HepG2 (cell line): ENCODE measurements around the gene FETUB. TPM values are rescaled to one million over a fixed set of nuclear protein-coding genes. Genes with fewer than 3 reads are reported as not detected.

Source experiments
- ATAC-seq: fragments of 200-7000 bp; cut with Tn5 transposase; 3 replicates; pipeline ENCODE4 v1.9.1; 2020; ENCODE audit warnings: mild to moderate bottlenecking, moderate library complexity
- BruUV-seq: library from RNA; stranded (reverse); fragments of 400-500 nt; replicated peaks from 2 replicates; lab custom pipeline; 2021; lab: Mats Ljungman, UMichigan
- CTCF ChIA-PET: fragments of 300-600 bp; formaldehyde crosslinking; extraction: SDS; loops from one replicate; lab custom pipeline; 2021; ENCODE audit warnings: low total read pairs, inconsistent platforms, low intra/inter-chr PET ratio; lab: Yijun Ruan, JAX
- POLR2A ChIA-PET: fragments of 350-600 bp; sonication (Branson Sonifier 250); formaldehyde crosslinking; loops from one replicate; lab custom pipeline; 2020; ENCODE audit warnings: antibody characterized with exemption, inconsistent platforms; lab: Yijun Ruan, JAX
- DNase-seq: peaks from one replicate; pipeline ENCODE4 v3.0.0-alpha.2; 2015; ENCODE audit warnings: low spot score
- FAIRE-seq: peaks from 3 replicates; lab custom pipeline; 2011; peaks lifted over from hg19 to GRCh38; lab: Jason Lieb, UNC
- H2AFZ ChIP-seq: one replicate; pipeline ENCODE4 v1.6.1; 2011; ENCODE audit warnings: low read length, inconsistent platforms
- H3K27ac ChIP-seq: fragments of 300-600 bp; 3 replicates; pipeline ENCODE4 v1.8.0; 2011; ENCODE audit warnings: mixed run types, mild to moderate bottlenecking, mixed read lengths, low read length, inconsistent platforms; ENCODE audit not compliant: insufficient read depth; ENCODE audit errors: extremely low read length
- H3K27me3 ChIP-seq, 2 experiments: fragments of 200-600 bp in 1 of 2; 2 replicates in 1 of 2; 3 replicates in 1 of 2; pipeline versions ENCODE4 v1.6.0 to v1.8.0; 2011; ENCODE audit warnings: low read length in 2 of 2, mild to moderate bottlenecking in 2 of 2, moderate library complexity in 2 of 2, inconsistent platforms in 1 of 2; ENCODE audit not compliant: insufficient read depth in 2 of 2, control insufficient read depth in 1 of 2
- H3K36me3 ChIP-seq, 2 experiments: fragments of 200-600 bp in 1 of 2; replicated peaks in 1 of 2; 2 replicates in 1 of 2; 3 replicates in 1 of 2; pipeline versions ENCODE4 v1.5.1 to v1.8.0; 2011; ENCODE audit warnings: low read length in 2 of 2, inconsistent platforms in 1 of 2; ENCODE audit not compliant: insufficient read depth in 2 of 2, control insufficient read depth in 1 of 2
- H3K4me1 ChIP-seq: 2 replicates; pipeline ENCODE4 v1.5.1; 2012; ENCODE audit warnings: low read length, inconsistent platforms; ENCODE audit not compliant: insufficient read depth
- H3K4me2 ChIP-seq: 2 replicates; pipeline ENCODE4 v1.6.0; 2011; ENCODE audit warnings: low read depth, low read length, inconsistent platforms
- H3K4me3 ChIP-seq, 3 experiments: fragments of 200-600 bp in 1 of 3; sonication (generic), shearing (Covaris generic) in 1 of 3; replicated peaks in 1 of 3; 2 replicates each; pipeline ENCODE4 v1.5.1; 2011 to 2016; ENCODE audit warnings: low read length in 3 of 3, inconsistent platforms in 2 of 3, low read depth in 2 of 3, mild to moderate bottlenecking in 2 of 3, control low read depth in 1 of 3, mixed read lengths in 1 of 3; ENCODE audit not compliant: insufficient read depth in 1 of 3
- H3K79me2 ChIP-seq: one replicate; pipeline ENCODE4 v1.6.1; 2011; ENCODE audit warnings: low read length, inconsistent platforms; ENCODE audit not compliant: insufficient read depth
- H3K9ac ChIP-seq: 2 replicates; pipeline ENCODE4 v1.6.0; 2011; ENCODE audit warnings: mild to moderate bottlenecking, low read depth, low read length, inconsistent platforms; ENCODE audit not compliant: insufficient read depth
- H3K9me3 ChIP-seq: 2 replicates; pipeline ENCODE4 v1.5.1; 2012; ENCODE audit warnings: mild to moderate bottlenecking, low read length
- H4K20me1 ChIP-seq: 2 replicates; pipeline ENCODE4 v1.6.0; 2011; ENCODE audit warnings: inconsistent platforms, mild to moderate bottlenecking, low read length, moderate library complexity; ENCODE audit not compliant: insufficient read depth
- ELF1 ChIP-seq: sonication (generic); formaldehyde crosslinking; IDR thresholded peaks from 2 replicates; pipeline ENCODE4 v1.4.0; 2020; ENCODE audit warnings: missing genetic modification reagents
- FLYWCH1 ChIP-seq: sonication (generic); formaldehyde crosslinking; IDR thresholded peaks from 2 replicates; pipeline ENCODE4 v1.8.1; 2023; ENCODE audit warnings: mild to moderate bottlenecking, missing genetic modification reagents
- HOMEZ ChIP-seq: IDR thresholded peaks from 2 replicates; pipeline ENCODE4 v1.6.1; 2016; ENCODE audit warnings: low read depth
- HOXA7 ChIP-seq: sonication (generic); formaldehyde crosslinking; IDR thresholded peaks from 2 replicates; pipeline ENCODE4 v1.8.1; 2022; ENCODE audit warnings: mild to moderate bottlenecking, missing genetic modification reagents, moderate library complexity
- KAT7 ChIP-seq: IDR thresholded peaks from 2 replicates; pipeline ENCODE4 v1.6.1; 2018; ENCODE audit warnings: borderline replicate concordance, missing compliant biosample characterization
- KDM2A ChIP-seq: sonication (generic); formaldehyde crosslinking; IDR thresholded peaks from 2 replicates; pipeline ENCODE4 v1.4.0; 2020; ENCODE audit warnings: low read depth, missing genetic modification reagents, borderline replicate concordance
- MED8 ChIP-seq: sonication (generic); formaldehyde crosslinking; IDR thresholded peaks from 2 replicates; pipeline ENCODE4 v1.8.1; 2023; ENCODE audit warnings: mild to moderate bottlenecking, missing genetic modification reagents; ENCODE audit not compliant: insufficient replicate concordance
- MEIS1 ChIP-seq: sonication (generic); formaldehyde crosslinking; IDR thresholded peaks from 2 replicates; pipeline ENCODE4 v1.9.0; 2021; ENCODE audit warnings: mild to moderate bottlenecking, missing genetic modification reagents, moderate library complexity, borderline replicate concordance
- MIER2 ChIP-seq: IDR thresholded peaks from 2 replicates; pipeline ENCODE4 v1.6.1; 2016; ENCODE audit warnings: missing biosample characterization, missing genetic modification reagents
- MZF1 ChIP-seq: sonication (generic); formaldehyde crosslinking; IDR thresholded peaks from 2 replicates; pipeline ENCODE4 v1.8.1; 2023; ENCODE audit warnings: mild to moderate bottlenecking, missing genetic modification reagents, borderline replicate concordance
- NR2F1 ChIP-seq, 2 experiments: fragments of 450-650 bp in 1 of 2; formaldehyde crosslinking in 1 of 2; IDR thresholded peaks; 2 replicates each; pipeline versions ENCODE4 v1.5.0 to v1.6.1; 2016 to 2020; ENCODE audit warnings: mild to moderate bottlenecking in 1 of 2, missing compliant biosample characterization in 1 of 2, missing genetic modification reagents in 1 of 2, moderate library complexity in 1 of 2
- PHF8 ChIP-seq: sonication (generic); formaldehyde crosslinking; IDR thresholded peaks from 2 replicates; pipeline ENCODE4 v1.5.0; 2020; ENCODE audit warnings: missing genetic modification reagents
- POLR2A ChIP-seq, 2 experiments: IDR thresholded peaks; 2 replicates each; pipeline ENCODE4 v1.6.1; 2011; ENCODE audit warnings: low read depth in 2 of 2, low read length in 2 of 2, mild to moderate bottlenecking in 1 of 2, moderate library complexity in 1 of 2; ENCODE audit not compliant: insufficient read depth in 1 of 2
- POLR2AphosphoS5 ChIP-seq: IDR thresholded peaks from 2 replicates; pipeline ENCODE4 v1.6.1; 2012; ENCODE audit warnings: low read depth, low read length
- POLR2G ChIP-seq: fragments of 200-400 bp; formaldehyde crosslinking; IDR thresholded peaks from 2 replicates; pipeline ENCODE4 v1.6.1; 2018; ENCODE audit warnings: mild to moderate bottlenecking, low read depth, low read length, moderate library complexity
- SUZ12 ChIP-seq: fragments of 150-350 bp; IDR thresholded peaks from 2 replicates; pipeline ENCODE4 v1.6.1; 2014; ENCODE audit warnings: low read depth, low read length
- ZBTB1 ChIP-seq: sonication (generic); formaldehyde crosslinking; IDR thresholded peaks from 2 replicates; pipeline ENCODE4 v1.4.0; 2020; ENCODE audit warnings: missing genetic modification reagents, borderline replicate concordance
- ZBTB38 ChIP-seq: sonication (generic); formaldehyde crosslinking; IDR thresholded peaks from 2 replicates; pipeline ENCODE4 v1.5.1; 2020; ENCODE audit warnings: mild to moderate bottlenecking, missing genetic modification reagents
- ZFAT ChIP-seq: sonication (generic); formaldehyde crosslinking; conservative IDR thresholded peaks from 2 replicates; pipeline ENCODE4 v1.8.1; 2023; ENCODE audit warnings: missing genetic modification reagents, inconsistent platforms
- ZKSCAN8 ChIP-seq: IDR thresholded peaks from 2 replicates; pipeline ENCODE4 v1.6.1; 2016; ENCODE audit warnings: borderline replicate concordance, missing genetic modification reagents, missing compliant biosample characterization
- ZNF124 ChIP-seq: sonication (generic); formaldehyde crosslinking; IDR thresholded peaks from 2 replicates; pipeline ENCODE4 v1.4.0; 2020; ENCODE audit warnings: missing genetic modification reagents
- ZNF3 ChIP-seq: IDR thresholded peaks from 2 replicates; pipeline ENCODE4 v1.7.0; 2017; ENCODE audit warnings: inconsistent platforms
- ZNF431 ChIP-seq: sonication (generic); formaldehyde crosslinking; IDR thresholded peaks from 2 replicates; pipeline ENCODE4 v1.9.0; 2022; ENCODE audit warnings: missing genetic modification reagents, low read depth, mild to moderate bottlenecking, borderline replicate concordance
- ZSCAN25 ChIP-seq: sonication (generic); formaldehyde crosslinking; IDR thresholded peaks from 2 replicates; pipeline ENCODE4 v1.8.0; 2022; ENCODE audit warnings: mild to moderate bottlenecking, missing genetic modification reagents
- WGBS: methylation state at CpG from one replicate; pipeline ENCODE4 v1.1.6; 2017; ENCODE audit warnings: low lambda C conversion rate; 5-methylcytosine and 5-hydroxymethylcytosine counted together
- in situ Hi-C: cut with HindIII; loops from 2 replicates; pipeline ENCODE4 v1.10.0; 2017; ENCODE audit warnings: low pct_unique_long_range_greater_than_20kb; ENCODE audit not compliant: extremely low pct_ligation_motif_present
- intact Hi-C: fragments of 100-400 bp; cut with micrococcal nuclease; formaldehyde crosslinking; loops from one replicate; pipeline ENCODE4 v1.10.0; 2022; ENCODE audit not compliant: unreplicated experiment
- polyA plus RNA-seq, 8 experiments: library from polyadenylated mRNA; depleted of rRNA in 3 of 8; stranded (reverse) in 7 of 8; unstranded in 1 of 8; fragments of >200 nt; fragmentation: Illumina TruSeq in 4 of 8; extraction: Trizol in 4 of 8; gene quantifications; 2 replicates each; pipeline versions ENCODE4 v1.2.1 to v1.2.3, GENCODE V29; 2011 to 2016; ENCODE audit warnings: low read depth in 4 of 8, missing spikeins in 1 of 8, mixed read lengths in 1 of 8; ENCODE audit not compliant: insufficient read depth in 1 of 8
- total RNA-seq, 5 experiments: library from RNA; depleted of rRNA; stranded (reverse); fragments of >200 nt; fragmentation: Illumina TruSeq; extraction: Trizol; gene quantifications; 2 replicates each; pipeline ENCODE4 v1.2.3, GENCODE V29; 2016; ENCODE audit warnings: low read depth in 1 of 5
- TF ChIP-seq, protein P1 (sequence below): IDR thresholded peaks from 2 replicates; pipeline ENCODE4 v1.6.1; 2016; ENCODE audit warnings: mild to moderate bottlenecking, missing biosample characterization, missing genetic modification reagents
- TF ChIP-seq, protein P2 (sequence below): sonication (generic); formaldehyde crosslinking; IDR thresholded peaks from 2 replicates; pipeline ENCODE4 v1.5.1; 2020; ENCODE audit warnings: missing genetic modification reagents, mild to moderate bottlenecking, borderline replicate concordance

Gene FETUB
- total and polyA plus RNA-seq, 2 of the 13 experiments (the other 11 are each of a cell fraction or from before 2014, with no cell fraction given), result 2.1 to 4.4 TPM

DNA sequence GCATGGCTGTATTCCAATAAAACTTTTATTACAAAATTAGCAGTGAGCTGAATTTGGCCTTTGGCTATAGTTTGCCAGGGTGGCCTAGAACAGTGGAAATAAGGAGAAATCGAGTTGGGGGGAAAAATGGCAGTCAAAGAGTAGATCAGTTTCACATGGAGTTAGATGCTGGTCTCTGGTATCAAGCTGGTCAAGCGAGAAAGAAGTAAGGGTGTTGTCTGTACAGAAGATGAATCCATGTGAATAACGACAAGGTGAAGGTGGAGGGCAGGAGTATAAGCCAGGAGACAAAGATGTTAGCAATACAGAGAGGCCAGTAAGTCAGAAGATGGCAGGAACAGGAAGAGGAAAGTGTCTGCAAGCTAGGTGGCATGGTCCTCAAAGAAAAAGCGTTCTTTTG is 15.6 kb upstream of the FETUB start:
- BruUV-seq, result no TSS peak
- no peaks in the 10 kb centered on the region for H3K9me3 ChIP-seq
- ChIA-PET CTCF (no interaction called here), POLR2A (interaction anchor here (1.7 to 27.1 kb wide), 3 partner anchors 9 to 30 kb away, joined by 7 to 854 read pairs (median 12); no protein-coding TSS in a partner anchor)
- in situ Hi-C loops, result no loop called here
- H3K4me3 ChIP-seq, result no peak overlapping the region
- no peak overlapping the region for H3K4me2 ChIP-seq
- no peaks in the 10 kb centered on the region for H3K27me3 ChIP-seq
- intact Hi-C loops, result no loop called here
- ATAC-seq (no peak), FAIRE-seq (no peak), DNase-seq (no peak)
- H3K79me2 ChIP-seq, result no peaks in the 10 kb centered on the region
- peaks cover 1 to 7% of the 10 kb centered on the region in 2 experiments; a peak in 2 of 5 replicates for H3K36me3 ChIP-seq
- peaks cover 40% of the 10 kb centered on the region for H4K20me1 ChIP-seq
- H3K27ac ChIP-seq, result peak overlapping the region; percentile 6
- no peak overlapping the region for H2AFZ ChIP-seq
- 90% methylated on average over 4 of the region's 4 CpGs for WGBS
- peaks cover 6% of the 10 kb centered on the region; the same call in 1 of the 2 replicates for H3K4me1 ChIP-seq
- H3K9ac ChIP-seq, result no peak overlapping the region
- no peak for TF ChIP-seq ZBTB38 (CRISPR knock-in tag)
- TF ChIP-seq HOXA7 (CRISPR knock-in tag), result no peak
- TF ChIP-seq POLR2A (IDR thresholded peaks at IDR 0.05; ENCODE audit: insufficient read depth in 1 of 2, low read depth in 2 of 2, low read length in 2 of 2), result peak in 1 of 2 experiments; percentile 38; a peak in 2 of 4 replicates
- TF ChIP-seq KDM2A, result no peak
- TF ChIP-seq KAT7 (CRISPR knock-in tag), result no peak
- TF ChIP-seq POLR2AphosphoS5, result peak; percentile 66
- TF ChIP-seq ZNF431 (CRISPR knock-in tag), result no peak
- TF ChIP-seq ZKSCAN8 (CRISPR knock-in tag), result no peak
- TF ChIP-seq MZF1 (CRISPR knock-in tag), result no peak
- TF ChIP-seq MEIS1 (CRISPR knock-in tag), result no peak
- peak; percentile 70 for TF ChIP-seq POLR2G
- TF ChIP-seq PHF8 (CRISPR knock-in tag), result no peak
- no peak for TF ChIP-seq FLYWCH1
- no peak for TF ChIP-seq NR2F1 (CRISPR knock-in tag; IDR thresholded peaks at IDR 0.05)
- no peak for TF ChIP-seq ZSCAN25 (CRISPR knock-in tag)
- TF ChIP-seq ZBTB1 (CRISPR knock-in tag), result no peak
- no peak for TF ChIP-seq SUZ12
- TF ChIP-seq ZFAT, result no peak
- no peak for TF ChIP-seq ELF1 (CRISPR knock-in tag)
- TF ChIP-seq, protein P1, sequence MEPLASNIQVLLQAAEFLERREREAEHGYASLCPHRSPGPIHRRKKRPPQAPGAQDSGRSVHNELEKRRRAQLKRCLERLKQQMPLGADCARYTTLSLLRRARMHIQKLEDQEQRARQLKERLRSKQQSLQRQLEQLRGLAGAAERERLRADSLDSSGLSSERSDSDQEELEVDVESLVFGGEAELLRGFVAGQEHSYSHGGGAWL (CRISPR knock-in tag), result no peak
- TF ChIP-seq, protein P2, sequence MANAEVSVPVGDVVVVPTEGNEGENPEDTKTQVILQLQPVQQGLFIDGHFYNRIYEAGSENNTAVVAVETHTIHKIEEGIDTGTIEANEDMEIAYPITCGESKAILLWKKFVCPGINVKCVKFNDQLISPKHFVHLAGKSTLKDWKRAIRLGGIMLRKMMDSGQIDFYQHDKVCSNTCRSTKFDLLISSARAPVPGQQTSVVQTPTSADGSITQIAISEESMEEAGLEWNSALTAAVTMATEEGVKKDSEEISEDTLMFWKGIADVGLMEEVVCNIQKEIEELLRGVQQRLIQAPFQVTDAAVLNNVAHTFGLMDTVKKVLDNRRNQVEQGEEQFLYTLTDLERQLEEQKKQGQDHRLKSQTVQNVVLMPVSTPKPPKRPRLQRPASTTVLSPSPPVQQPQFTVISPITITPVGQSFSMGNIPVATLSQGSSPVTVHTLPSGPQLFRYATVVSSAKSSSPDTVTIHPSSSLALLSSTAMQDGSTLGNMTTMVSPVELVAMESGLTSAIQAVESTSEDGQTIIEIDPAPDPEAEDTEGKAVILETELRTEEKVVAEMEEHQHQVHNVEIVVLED (CRISPR knock-in tag), result no peak
- no peak for TF ChIP-seq HOMEZ
- no peak for TF ChIP-seq ZNF124 (CRISPR knock-in tag)
- TF ChIP-seq ZNF3 (CRISPR knock-in tag), result no peak
- no peak for TF ChIP-seq MED8
- no peak for TF ChIP-seq MIER2 (CRISPR knock-in tag)
